GM18498 (cell line): ENCODE results near the gene RAP1GAP.

Experiments used
- ATAC-seq: cut with Tn5 transposase; IDR thresholded peaks from one replicate; pipeline ENCODE4 v1.9.1; 2021; ENCODE audit warnings: mild to moderate bottlenecking, moderate library complexity; ENCODE audit not compliant: unreplicated experiment

The RAP1GAP gene

GRCh38 chr1:21596628-21597027 lies 72.5 kb downstream of the RAP1GAP start:
- ATAC-seq = no peak

- no peak for ATAC-seq
Measured at GRCh38 chr1:21596174-21596573, 73.0 kb downstream of the RAP1GAP start.

GRCh38 chr1:21594935-21595897 lies 73.9 kb downstream of the RAP1GAP start:
- ATAC-seq = no peak

GRCh38 chr1:21594501-21594900 lies 74.7 kb downstream of the RAP1GAP start:
- no peak for ATAC-seq

GRCh38 chr1:21593231-21593630 lies 75.9 kb downstream of the RAP1GAP start:
- no peak for ATAC-seq

GRCh38 chr1:21592086-21592865 lies 76.9 kb downstream of the RAP1GAP start:
- no peak for ATAC-seq

- ATAC-seq = no peak
Measured at GRCh38 chr1:21590934-21591333, 78.2 kb downstream of the RAP1GAP start.

GRCh38 chr1:21590126-21590880 lies 78.9 kb downstream of the RAP1GAP start:
- ATAC-seq = no peak

GRCh38 chr1:21589618-21590017 lies 79.5 kb downstream of the RAP1GAP start:
- ATAC-seq = no peak

- ATAC-seq = no peak
Measured at GRCh38 chr1:21587602-21587953, 81.6 kb downstream of the RAP1GAP start.

GRCh38 chr1:21586846-21587601 lies 82.1 kb downstream of the RAP1GAP start:
- ATAC-seq = no peak

GRCh38 chr1:21586222-21586621 lies 82.9 kb downstream of the RAP1GAP start:
- ATAC-seq = no peak

GRCh38 chr1:21585037-21585436 lies 84.1 kb downstream of the RAP1GAP start:
- ATAC-seq = no peak

GRCh38 chr1:21584096-21584495 lies 85.1 kb downstream of the RAP1GAP start:
- ATAC-seq = no peak

GRCh38 chr1:21579791-21580190 lies 89.4 kb downstream of the RAP1GAP start:
- no peak for ATAC-seq

- no peak for ATAC-seq
Measured at GRCh38 chr1:21577933-21578332, 91.2 kb downstream of the RAP1GAP start.

- ATAC-seq = no peak
Measured at GRCh38 chr1:21577324-21577723, 91.8 kb downstream of the RAP1GAP start.

- no peak for ATAC-seq
Measured at GRCh38 chr1:21576798-21577187, 92.4 kb downstream of the RAP1GAP start.

GRCh38 chr1:21576031-21576797 lies 92.9 kb downstream of the RAP1GAP start:
- ATAC-seq = no peak
